K562 (cell line): ENCODE results near the gene ARNT2.

Experiments
- ZFP36 ChIP-seq: fragments of 150-350 bp; IDR thresholded peaks from 2 replicates; pipeline ENCODE4 v1.6.1; 2018; ENCODE audit warnings: low read length, low read depth; ENCODE audit not compliant: partially characterized antibody
- ZNF707 ChIP-seq: fragments of 250-450 bp; sonication (Bioruptor Pico); conservative IDR thresholded peaks from 2 replicates; pipeline ENCODE4 v1.8.0; 2022; ENCODE audit warnings: inconsistent platforms, mild to moderate bottlenecking, moderate library complexity
- TF ChIP-seq, protein P1 (sequence below), 2 experiments: fragments of 450-650 bp in 1 of 2; sonication (generic) in 1 of 2; formaldehyde crosslinking in 1 of 2; IDR thresholded peaks; 2 replicates each; pipeline versions ENCODE4 v1.7.1 to v1.9.0; 2016 to 2022; ENCODE audit warnings: inconsistent platforms in 1 of 2, mild to moderate bottlenecking in 1 of 2, missing genetic modification reagents in 1 of 2

DNA sequence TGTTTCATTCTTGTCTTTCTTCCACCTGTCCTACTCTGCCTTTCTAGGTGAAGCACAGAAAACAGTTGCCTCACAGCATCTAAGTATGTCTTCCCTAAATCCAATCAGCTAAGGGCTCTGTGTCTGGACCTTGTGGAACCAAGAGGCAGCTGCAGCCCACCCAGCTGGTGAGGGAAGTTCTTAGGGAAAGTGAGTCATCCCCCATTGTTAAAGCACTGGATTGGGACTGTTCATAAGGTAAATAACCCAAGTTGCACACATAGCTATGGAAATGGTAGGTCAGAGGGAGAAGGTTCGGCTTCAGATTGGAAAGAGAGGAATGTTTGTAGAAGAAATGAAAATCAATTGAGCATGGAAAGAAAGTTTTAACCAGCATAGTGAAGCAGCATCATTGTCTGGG lies 18.0 kb upstream of the ARNT2 start:
- TF ChIP-seq ZNF707 (no peak), ZFP36 (no peak)
- TF ChIP-seq, protein P1, sequence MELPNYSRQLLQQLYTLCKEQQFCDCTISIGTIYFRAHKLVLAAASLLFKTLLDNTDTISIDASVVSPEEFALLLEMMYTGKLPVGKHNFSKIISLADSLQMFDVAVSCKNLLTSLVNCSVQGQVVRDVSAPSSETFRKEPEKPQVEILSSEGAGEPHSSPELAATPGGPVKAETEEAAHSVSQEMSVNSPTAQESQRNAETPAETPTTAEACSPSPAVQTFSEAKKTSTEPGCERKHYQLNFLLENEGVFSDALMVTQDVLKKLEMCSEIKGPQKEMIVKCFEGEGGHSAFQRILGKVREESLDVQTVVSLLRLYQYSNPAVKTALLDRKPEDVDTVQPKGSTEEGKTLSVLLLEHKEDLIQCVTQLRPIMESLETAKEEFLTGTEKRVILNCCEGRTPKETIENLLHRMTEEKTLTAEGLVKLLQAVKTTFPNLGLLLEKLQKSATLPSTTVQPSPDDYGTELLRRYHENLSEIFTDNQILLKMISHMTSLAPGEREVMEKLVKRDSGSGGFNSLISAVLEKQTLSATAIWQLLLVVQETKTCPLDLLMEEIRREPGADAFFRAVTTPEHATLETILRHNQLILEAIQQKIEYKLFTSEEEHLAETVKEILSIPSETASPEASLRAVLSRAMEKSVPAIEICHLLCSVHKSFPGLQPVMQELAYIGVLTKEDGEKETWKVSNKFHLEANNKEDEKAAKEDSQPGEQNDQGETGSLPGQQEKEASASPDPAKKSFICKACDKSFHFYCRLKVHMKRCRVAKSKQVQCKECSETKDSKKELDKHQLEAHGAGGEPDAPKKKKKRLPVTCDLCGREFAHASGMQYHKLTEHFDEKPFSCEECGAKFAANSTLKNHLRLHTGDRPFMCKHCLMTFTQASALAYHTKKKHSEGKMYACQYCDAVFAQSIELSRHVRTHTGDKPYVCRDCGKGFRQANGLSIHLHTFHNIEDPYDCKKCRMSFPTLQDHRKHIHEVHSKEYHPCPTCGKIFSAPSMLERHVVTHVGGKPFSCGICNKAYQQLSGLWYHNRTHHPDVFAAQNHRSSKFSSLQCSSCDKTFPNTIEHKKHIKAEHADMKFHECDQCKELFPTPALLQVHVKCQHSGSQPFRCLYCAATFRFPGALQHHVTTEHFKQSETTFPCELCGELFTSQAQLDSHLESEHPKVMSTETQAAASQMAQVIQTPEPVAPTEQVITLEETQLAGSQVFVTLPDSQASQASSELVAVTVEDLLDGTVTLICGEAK (IDR thresholded peaks at IDR 0.05) = no peak
- TF ChIP-seq, protein P1 (CRISPR knock-in tag; IDR thresholded peaks at IDR 0.05) = no peak
